ENCODE data around the gene NOTO. TPM values are rescaled to one million over a fixed set of nuclear protein-coding genes. Genes with fewer than 3 reads are reported as not detected.

The NOTO gene
- total RNA-seq, 1 experiment from 2014 or later: 0.66 TPM

- no peak for DNase-seq
Measured at GRCh38 chr2:73205611-73206010, 3.2 kb downstream of the NOTO start.

More at GRCh38 chr2:73205611-73206010, 3.2 kb downstream of the NOTO start:
- Histone ChIP-seq H4K5ac (ENCODE audit: insufficient read length, low read depth, low read length) (no peak overlapping the region), H3K23me2 (ENCODE audit: insufficient read length, low read depth, low read length, poor library complexity, severe bottlenecking) (peaks cover 6% of the 10 kb centered on the region), H3K79me1 (ENCODE audit: insufficient read depth, low read depth, low read length, poor library complexity, severe bottlenecking) (no peaks in the 10 kb centered on the region), H3K27me3 (ENCODE audit: insufficient read depth, low read length) (peaks cover 13% of the 10 kb centered on the region; the same call in 1 of the 2 replicates), H3K18ac (ENCODE audit: insufficient read length, low read depth, low read length) (no peak overlapping the region), H2AFZ (ENCODE audit: low read length) (no peak overlapping the region), H2BK120ac (ENCODE audit: low read depth, low read length, poor library complexity, severe bottlenecking) (no peak overlapping the region), H3K9ac (ENCODE audit: extremely low read depth, insufficient read length, low read length) (no peak overlapping the region), H3K4me1 (ENCODE audit: insufficient read depth, low read length) (no peaks in the 10 kb centered on the region), H3K79me2 (ENCODE audit: insufficient read depth, low read length) (no peaks in the 10 kb centered on the region), H2BK15ac (ENCODE audit: low read depth, low read length) (no peak overlapping the region), H2BK20ac (ENCODE audit: low read depth, low read length, poor library complexity, severe bottlenecking) (no peak overlapping the region), H3K14ac (ENCODE audit: insufficient read depth, low read length) (no peak overlapping the region), H2BK5ac (ENCODE audit: insufficient read length, low read length) (no peak overlapping the region), H3K23ac (ENCODE audit: insufficient read length, low read depth, low read length) (no peak overlapping the region), H4K8ac (replicated peaks; ENCODE audit: insufficient read length, low read depth, low read length) (no peak overlapping the region), H3T11ph (ENCODE audit: low read length) (no peak overlapping the region), H4K91ac (ENCODE audit: insufficient read length, low read depth, low read length) (no peak overlapping the region), H2AK5ac (ENCODE audit: insufficient read length, low read length) (no peak overlapping the region), H3K9me3 (ENCODE audit: control insufficient read depth, low read depth, low read length) (no peaks in the 10 kb centered on the region), H4K20me1 (ENCODE audit: control insufficient read depth, insufficient read depth, insufficient read length) (no peaks in the 10 kb centered on the region), H3K27ac (ENCODE audit: insufficient read length, low read depth, low read length) (no peak overlapping the region), H3K56ac (ENCODE audit: insufficient read length, low read depth, low read length) (no peak overlapping the region), H2BK12ac (ENCODE audit: insufficient read length, low read depth, low read length) (no peak overlapping the region), H3K4me2 (ENCODE audit: insufficient read depth, insufficient read length, low read length) (no peak overlapping the region), H3K4ac (ENCODE audit: low read depth, low read length) (no peak overlapping the region)
- H3K4me3 Mint-ChIP-seq: no peak overlapping the region
- H3K9me3 Mint-ChIP-seq: peaks cover 8% of the 10 kb centered on the region in 2 experiments; a peak in 3 of 5 replicates
- no CpG with 5 or more reads among the region's 6 CpGs for whole genome bisulfite sequencing (ENCODE audit: extremely low coverage, insufficient read length, low lambda C conversion rate)
- H3K27me3 Mint-ChIP-seq (ENCODE audit: low read depth): peaks cover 61% of the 10 kb centered on the region
- no peak overlapping the region for H3K27ac Mint-ChIP-seq
- H3K4me1 Mint-ChIP-seq: peaks cover 10 to 15% of the 10 kb centered on the region in 2 experiments
- no peak for TF ChIP-seq CTCF (conservative IDR thresholded peaks at IDR 0.05)
- H3K36me3 Mint-ChIP-seq (ENCODE audit: insufficient read depth in 1 of 3, low read depth in 3 of 3): peaks cover 0 to 4% (median 0%) of the 10 kb centered on the region in 3 experiments; a peak in 1 of 7 replicates

Measured in H9 (cell line).